ENCODE measurements around the gene TBX2.
"Not testable (repeated sequence)": the region's sequence is repeated elsewhere in the genome, so short reads cannot be mapped to it uniquely, and the experiment has no call there.

The TBX2 gene

DNA sequence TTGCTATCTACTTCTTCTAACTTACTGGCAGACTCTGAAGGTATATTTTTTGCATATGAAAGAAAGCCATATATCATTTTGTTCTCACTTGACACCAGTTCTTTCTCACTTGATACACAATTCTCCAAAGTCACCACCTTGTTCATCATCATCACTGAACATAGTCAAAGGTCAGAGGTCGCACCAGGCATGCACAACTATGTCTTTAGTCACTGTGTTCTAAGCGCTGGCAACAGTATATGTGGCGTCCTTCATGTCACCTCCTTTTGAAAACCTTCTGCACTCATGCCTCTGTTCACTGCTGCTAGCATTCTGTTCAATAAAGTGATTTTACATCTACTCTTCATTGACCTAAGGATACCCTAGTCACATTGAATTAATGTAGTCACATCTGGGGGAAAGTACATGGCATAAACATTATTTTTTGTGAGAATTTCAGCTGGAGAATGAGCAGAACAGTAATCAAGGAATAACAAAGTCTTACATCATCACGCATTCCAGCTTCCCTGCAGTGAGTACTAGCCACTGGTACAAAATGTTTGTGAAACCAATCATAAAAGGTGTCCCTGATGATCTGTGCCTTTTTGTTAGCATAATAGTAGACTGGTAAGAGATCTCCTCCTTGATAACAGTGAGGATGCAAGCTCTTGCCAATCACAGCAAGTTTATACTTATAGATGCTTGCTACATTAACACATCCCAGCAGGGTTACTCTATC is 32.1 kb downstream of the TBX2 start:
- no peak for DNase-seq (ENCODE audit: low spot score)

DNA sequence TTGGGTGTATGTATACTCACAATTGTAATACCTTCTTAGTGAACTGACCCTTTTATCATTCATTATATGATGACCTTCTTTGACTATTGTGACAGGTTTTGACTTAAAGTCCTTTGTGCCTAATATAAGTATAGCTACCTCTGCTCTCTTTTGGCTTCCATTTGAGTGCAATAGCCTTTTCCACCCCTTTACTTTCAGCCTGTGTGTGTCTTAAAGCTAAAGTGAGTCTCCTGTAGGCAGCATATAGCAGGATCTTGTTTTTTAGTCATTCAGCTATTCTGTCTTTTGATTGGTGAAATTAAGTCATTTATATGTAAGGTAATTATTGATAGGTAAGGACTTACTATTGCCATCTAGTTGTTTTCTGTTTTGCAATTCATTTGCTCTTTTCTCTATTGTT is 36.6 kb downstream of the TBX2 start:
- DNase-seq (ENCODE audit: low spot score): no peak

DNA sequence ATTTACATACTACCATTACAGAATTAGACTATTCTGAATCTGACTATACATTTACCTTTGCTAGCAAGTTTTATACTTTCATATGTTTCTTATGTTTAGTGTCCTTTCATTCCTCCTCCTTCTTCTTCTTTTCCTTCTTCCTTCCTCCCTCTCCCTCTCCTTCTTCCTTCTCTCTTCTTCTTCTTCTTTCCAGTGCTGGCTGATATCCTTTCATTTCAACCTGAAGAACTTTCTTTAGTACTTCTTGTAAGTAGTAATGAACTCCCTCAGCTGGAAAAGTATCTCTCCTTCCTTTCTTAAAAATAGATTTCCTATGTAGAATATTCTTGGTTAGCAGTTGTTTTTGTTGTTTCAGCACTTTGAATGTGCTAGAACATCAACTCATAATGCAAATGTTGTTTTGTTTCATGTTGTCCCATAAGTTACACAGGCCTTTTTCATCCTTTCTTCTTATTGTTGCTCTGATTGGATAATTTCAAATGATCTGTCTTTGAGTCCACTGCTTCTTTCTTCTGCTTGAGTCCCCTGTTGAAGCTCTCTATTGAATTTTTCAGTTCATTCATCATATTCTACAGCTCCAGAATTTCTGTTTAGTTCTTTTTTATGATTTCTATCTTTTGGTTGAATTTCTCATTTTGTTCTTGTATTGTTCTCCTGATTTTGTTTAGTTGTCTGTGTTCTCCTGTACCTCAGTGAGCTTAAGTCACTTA is 37.5 kb downstream of the TBX2 start:
- no peak for DNase-seq (ENCODE audit: low spot score)

DNA sequence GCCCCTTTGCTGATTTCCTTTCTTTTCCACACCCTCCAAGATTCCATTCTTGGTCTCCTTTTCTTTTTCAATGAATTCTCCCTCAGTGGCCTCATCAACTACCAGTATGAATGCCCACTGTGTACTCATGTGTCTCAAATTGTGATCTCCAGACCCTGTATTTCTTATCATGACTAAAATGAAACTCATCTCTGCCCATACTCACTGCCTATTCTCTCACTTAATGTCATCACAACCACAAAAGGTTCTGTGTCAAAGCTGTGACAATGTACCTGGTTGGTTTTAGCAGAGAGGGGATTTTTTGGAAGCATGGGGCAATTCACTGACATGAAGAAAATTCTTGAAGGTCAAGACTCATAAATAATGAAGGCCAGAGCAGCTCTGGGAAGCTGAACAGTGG is 41.1 kb downstream of the TBX2 start:
- no peak for DNase-seq (ENCODE audit: low spot score)

DNA sequence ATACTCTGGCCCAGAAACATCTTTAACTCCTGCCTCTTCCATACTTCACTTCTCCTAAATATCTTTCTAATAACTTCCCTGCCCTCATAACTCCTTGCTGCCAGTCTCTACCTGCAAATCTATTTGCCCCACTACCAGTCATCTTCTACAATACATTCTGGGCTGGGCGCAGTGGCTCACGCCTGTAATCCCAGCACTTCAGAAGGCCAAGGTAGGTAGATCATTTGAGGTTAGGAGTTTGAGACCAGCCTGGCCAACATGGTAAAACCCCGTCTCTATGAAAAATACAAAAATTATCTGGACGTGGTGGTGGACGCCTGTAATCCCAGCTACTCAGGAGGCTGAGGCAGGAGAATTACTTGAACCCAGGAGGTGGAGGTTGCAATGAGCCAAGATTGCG is 41.9 kb downstream of the TBX2 start:
- not testable (repeated sequence) for DNase-seq (ENCODE audit: low spot score)

DNA sequence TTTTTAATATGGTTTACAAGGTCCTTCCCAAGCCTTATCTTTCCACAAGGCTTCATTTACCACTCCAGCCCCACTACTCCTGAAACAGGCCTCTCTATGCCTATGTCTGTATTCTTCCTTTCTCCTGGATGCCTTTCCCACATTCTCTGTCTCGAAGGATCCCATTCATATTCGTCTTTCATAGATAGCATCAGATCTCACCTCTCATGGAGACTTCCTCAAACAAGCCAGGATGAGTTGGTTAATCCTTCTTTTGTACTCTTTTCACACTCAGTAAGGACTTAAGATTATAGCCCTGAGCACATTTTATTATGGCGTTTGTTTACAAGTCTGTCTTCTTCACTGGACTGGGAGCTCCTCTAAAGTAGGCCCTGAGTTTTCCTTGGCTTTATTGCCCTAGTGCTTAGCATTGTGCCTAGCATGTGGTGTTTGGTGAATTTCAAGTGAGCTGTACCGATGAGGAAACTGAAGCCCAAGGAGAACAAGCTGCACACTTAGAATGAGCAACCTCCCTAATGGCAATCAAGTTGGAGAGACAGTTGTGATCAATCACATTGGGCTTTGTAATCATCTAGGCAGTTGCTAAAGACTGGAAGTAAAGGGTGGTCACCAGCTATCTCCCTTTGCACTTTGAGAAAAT is 42.6 kb downstream of the TBX2 start:
- no peak for DNase-seq (ENCODE audit: low spot score)

DNA sequence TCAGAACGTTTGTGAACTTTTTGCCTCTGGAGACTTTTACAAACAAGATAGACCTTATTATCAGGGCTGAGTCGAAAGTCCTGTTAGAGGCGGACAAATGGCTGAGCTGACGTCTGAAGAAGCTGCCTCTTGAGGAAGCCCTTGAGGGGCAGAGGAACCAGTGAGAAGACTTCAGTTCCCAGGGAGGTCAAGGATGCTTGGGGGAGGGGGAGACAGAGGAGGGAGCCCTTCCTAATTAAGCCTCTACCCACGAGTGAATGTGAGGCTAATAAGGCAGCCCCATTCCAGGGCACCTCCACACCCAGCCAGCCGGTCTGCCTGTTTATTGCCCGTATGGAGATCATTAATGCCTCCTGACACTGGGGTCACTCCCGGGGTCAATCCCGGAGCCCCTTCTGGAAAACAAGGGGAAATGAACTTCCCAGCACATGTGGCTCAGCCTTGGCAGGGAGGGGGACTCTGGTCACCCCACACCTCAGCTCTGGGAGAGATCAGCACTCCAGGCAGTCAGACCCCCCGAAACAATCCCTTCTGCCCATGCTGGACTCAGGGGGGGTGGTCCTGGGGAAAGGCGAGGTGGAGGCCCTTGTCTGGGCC is 43.3 kb downstream of the TBX2 start:
- DNase-seq (ENCODE audit: low spot score): no peak

DNA sequence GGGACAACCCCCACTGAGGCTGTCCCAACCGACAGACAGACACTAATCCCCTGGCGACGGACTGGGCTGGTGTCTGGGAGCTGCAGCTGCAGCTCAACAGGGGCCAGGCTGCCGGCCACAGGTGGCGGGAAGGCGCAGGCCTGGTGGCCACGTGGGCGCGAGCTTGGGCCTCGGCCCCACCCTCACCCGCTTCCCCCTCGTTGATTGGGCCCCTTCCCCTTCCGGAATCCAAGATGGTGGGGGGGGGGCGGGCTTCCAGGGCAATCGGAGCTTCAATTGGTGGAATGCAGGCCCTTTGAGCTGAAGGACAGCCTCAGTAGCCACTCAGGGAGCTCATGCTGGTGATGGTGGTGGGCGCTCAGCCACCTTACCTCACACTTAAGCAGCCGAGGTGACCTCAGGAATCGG is 43.8 kb downstream of the TBX2 start:
- peak; percentile 56 for DNase-seq (ENCODE audit: low spot score)

DNA sequence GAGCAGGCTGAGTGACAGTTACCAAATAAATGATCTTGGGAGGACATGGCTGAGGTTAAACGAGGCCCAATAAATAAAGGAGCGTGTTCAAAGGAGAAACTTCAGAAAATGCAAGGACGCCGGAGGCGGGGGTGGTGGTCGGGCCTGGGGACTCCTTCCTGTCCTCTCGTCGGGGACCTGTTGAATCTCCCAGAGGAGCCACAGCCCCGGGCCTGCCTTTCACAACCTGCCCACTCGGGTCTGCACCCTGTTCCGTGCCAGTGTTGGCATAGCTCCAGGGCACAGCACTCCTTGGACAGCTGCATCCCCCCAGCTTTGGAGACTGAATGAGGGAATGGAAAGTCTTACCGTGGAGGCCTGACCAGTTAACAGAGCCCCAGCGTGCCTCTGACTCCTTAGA is 44.4 kb downstream of the TBX2 start:
- no peak for DNase-seq (ENCODE audit: low spot score)

DNA sequence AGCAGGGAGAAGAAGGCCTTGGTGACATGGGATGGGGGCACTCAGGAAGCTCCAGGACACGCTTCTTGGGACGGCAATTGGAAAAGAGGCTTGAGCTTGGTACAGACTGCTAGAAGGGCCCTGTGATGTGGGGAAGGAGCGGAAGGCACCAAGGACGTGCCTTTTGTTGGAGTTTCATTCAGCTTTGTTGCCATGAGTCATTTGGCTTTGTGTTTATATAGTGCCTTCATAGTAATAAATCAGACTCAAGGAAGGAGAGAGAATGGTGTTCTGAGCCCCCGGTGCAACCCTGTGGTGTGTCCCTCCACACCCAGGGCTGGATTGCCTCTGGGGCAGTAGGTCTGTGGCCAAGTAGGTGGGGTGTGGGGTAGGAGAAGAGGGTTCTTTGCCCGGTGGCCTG is 45.2 kb downstream of the TBX2 start:
- no peak for DNase-seq (ENCODE audit: low spot score)

DNA sequence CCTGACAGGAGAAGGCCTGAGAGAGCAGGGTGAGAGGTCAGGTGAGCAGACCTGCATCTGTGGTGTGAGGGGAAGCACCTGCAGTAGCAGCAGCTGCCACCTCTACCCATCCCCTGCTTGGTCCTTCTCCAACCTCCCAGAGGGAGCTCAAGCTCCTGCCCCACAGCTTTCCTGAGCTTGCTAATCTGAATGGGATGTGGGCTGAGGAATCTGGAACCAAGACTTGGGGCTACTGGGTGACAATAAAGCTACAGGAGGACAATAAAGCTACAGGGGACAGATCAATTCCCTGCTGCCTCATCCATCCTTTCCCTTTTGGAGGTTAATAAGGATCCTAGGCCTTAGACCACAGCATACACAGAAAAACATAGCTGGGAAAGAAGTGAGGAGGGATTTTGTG is 47.7 kb downstream of the TBX2 start:
- no peak for DNase-seq (ENCODE audit: low spot score)

DNA sequence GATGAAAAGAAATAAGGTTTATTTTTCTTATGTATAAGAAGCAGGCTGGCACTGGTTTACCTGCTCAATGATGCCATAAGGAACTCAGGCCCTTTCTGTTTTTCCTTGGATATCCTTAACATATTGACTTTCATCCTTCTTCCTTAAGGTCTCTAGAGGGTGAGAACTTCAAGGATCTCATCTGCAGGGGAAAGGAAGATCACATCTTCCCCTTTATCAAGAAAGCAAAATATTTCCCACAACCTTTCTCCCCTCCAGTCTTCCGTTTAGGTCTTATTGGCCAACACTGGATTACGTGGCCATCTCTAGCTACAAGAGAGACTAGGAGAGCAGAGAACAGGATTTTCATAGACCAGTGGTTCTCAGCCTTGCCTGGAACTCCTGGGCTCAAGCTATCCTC is 48.4 kb downstream of the TBX2 start:
- DNase-seq (ENCODE audit: low spot score): no peak

DNA sequence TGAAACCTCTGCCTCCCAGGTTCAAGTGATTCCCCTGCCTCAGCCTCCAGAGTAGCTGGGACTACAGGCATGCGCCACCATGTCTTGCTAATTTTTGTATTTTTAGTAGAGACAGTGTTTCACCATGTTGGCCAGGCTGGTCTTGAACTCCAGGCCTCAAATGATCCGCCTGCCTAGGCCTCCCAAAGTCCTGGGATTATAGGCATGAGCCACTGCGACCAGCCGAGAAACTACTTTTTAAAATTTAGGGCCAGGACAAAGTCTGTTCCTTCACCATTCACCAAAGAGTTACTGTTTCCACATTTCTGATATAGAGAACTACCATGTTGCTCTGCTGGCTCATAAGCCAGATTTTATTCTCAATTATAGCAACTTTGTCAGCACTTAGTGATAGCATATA is 49.5 kb downstream of the TBX2 start:
- not testable (repeated sequence) for DNase-seq (ENCODE audit: low spot score)

DNA sequence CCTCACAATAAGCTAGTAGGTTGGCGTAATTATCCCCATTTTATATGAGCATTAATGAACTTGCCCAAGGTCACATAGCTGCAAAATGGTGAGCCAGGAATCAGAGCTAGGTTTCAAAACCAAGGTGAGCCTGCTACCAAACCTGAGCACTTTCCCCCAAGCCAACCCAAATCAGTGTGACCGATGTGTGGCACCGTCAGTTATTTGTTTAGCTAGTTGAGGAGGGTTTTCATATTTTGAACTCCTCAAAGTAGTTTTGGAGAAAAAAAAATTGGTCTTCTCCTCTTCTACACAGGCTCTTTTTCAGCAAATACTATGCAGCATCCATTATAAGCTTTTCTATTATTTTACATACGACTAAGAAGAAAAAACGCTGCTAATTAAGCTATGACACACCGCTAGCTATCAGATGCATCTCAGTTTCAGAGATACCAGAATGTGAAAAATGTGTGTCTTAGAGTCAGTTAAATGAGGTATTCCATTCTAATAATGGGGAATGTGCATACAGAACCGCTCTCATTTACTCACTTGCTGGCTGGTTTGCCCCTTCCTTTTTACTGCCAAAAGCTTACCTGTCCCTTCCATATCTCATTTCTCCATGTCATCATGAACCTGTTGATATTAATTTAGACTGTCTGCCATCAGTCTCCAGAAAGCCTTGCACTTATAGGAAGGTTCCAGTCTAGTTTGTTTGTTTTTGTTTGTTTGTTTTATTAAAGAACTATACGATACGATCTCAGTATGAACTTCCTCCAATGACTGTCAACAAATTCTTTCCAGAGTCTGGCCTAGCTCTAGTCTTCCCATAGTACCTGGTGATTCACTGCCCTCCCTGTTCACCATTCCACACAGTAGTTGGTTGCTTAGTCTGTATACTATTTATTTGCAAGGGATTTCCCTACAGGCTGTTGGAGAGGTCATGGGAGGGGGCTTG is 50.3 kb downstream of the TBX2 start:
- DNase-seq (ENCODE audit: low spot score): no peak

DNA sequence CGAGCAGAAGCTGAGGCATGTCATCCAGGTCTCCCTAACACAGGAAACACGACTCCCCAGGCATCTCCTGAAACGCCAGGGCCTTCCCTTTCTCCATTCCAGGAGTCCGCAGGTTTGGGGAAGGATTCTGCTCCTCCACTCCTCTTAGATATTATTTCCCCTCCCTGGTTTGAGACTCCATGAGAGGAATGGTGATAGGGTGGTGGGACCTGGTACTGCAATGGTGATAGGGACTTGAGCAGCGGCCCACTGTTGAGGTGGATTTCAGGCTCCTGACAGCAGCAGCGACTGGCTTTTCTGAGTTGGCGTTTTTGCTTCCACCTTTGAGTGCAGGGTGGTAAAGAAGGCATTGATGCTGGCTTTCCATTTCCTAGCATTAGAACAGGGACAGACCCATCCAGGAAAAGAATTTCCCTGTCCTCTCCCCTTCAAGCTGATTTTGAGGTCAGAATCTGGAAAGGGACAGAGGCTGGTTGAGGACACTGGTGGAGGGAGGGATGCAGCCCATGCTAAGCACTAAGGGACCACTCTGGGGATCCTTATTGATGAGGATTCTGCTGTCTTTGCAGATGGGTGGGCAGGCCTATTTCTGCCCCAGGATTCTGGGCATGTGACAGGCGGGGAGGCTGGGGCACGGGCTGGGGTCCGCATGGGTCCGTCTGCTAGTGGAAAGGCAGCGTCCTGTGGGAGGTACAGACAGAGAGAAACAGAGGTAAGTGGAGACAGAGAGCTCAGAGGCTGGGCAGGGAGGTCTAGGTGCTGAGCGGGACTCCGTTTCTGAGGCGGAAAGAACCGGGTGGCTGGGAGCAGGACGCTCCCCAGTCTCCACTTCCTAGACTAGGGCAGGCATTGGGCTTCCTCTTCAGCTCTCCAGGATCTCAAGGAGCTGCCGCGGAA is 51.2 kb downstream of the TBX2 start:
- no peak for DNase-seq (ENCODE audit: low spot score)

DNA sequence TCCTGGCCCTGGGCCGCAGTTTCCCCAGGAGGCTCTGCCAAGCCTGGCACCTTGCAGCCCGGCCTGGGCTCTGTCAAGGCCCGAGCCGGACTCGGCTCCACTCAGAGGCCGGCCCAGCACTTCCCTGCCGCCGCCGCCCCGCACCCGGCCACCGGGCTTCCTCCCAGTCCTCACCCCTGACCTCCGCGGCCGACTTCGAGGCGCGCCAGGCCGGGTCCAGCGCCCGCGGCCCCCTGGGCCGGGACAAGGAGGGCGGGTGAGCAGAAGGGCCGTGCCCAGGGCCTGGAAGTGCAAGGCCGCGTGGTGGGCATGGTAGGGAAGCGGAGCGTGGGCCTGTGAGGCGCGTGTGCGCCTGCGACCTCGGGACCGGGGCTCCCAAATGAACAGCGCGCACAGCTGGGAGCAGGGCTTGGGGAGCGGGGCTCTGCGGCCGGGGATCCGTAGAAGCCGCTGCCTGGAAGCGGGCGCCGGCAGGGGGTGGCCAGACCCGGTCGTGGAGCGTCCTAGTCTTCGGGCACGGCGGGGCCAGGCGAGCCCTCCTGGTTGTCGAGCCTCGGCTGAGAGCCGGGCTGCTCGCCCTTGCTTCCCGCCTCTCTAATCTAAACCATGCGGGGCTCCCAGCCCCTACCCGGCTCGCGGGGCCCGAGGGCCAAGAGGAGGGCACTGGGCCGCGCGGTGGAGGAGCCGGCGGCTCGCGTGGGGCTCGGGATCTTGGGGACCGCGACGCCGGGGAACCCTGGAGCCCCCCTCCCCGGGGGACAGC is 52.1 kb downstream of the TBX2 start:
- peak; percentile 63 for DNase-seq (ENCODE audit: low spot score)

DNA sequence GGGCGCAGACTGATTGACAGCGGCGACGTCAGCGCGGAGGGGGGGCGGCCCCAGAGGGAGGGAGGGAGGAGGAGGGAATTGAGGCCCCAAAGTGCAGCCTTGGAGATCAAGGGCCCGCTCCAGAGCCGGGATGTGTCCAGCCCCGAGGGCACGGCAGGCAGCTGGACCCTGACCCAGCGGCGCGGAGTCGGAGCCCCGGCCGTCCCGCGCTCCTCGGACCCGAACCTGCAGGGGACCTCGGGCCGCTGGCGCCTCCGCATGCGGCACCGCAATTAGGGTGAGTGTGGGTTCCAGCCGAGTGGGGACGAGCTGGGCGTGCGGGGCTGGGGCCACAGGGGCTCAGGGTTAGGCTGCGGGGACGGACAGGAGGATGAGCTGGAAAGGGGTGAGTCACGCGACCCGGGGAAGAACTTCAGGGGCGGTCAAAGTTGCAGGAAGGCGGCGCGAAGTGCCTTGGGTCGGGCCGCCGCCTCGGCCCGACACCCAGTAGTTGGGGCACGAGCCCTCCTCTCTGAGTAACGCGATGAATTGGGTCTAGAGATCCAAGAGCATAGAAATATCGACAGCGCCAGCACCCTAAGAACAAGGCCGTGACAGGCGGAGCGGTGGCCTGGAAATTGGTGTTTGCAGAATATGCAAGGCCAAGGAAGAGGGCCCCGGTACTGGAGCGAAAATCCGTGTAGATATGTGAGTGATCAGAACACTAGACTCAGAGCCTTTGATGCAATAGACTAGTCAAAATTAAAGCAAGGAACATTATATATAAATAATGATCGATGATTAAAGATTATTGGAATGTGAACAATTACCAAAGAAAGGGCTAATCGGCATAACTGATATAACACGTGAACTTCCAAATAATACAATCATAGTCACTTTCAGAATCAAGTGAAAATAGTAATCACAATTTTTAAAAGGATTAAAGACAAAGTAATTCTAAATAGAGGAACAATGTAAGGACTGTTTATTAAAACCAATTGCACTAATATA is 53.0 kb downstream of the TBX2 start, which contains the start of gene TBX4:
TBX4 (plus strand) TSS at position 122 of the 990 bp plus-strand sequence. CDS start 4,069 bp downstream, outside the sequence.
- DNase-seq (ENCODE audit: low spot score): no peak

DNA sequence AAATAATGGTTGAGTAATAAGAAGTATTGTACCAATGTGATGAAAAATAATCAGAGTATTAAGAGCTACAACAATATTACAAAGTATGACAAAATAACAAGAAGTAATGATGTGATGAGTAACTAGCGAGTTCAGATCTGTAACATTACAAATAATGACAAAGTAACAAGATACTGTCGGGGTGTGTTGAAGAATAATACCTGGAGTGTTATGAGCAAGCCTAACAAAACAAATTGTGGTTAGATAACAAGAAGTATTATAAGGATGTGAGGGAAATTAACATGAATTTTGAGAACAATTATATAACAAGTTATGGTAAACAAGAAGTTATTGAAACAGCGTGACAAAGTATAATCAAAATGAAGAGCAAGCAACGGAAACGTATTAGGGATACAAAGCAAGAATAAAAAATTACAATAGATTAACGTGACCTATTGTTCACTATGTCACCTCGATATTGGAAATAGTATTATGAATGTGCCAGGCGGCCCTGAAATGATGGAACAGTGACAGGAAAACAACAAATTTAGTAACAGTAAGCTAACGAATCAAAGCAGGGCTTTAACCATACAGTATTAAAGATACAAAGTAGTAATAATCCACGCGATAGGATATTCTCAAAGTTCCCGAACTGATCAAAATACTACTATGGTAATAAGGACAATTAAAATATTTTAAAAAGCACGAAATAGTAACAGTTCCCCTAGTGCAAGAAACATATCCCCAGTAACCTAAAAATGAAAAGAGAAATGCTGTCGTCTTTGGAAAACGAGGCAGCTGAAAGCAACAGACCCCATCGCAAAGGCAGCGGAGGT is 54.1 kb downstream of the TBX2 start:
- DNase-seq (ENCODE audit: low spot score): no peak
